Glutamatergic neuron (in vitro differentiated cells): Measurements from ENCODE around the gene PLEKHH3. TPM values are rescaled to one million over a fixed set of nuclear protein-coding genes. Genes with fewer than 3 reads are reported as not detected.

Experiments
- DNase-seq: peaks from one replicate; pipeline ENCODE4 v3.0.0; 2022
- H3K27ac Mint-ChIP-seq: one replicate; pipeline ENCODE4 v1.8.0; 2020; ENCODE audit warnings: mild to moderate bottlenecking, mixed read lengths, inconsistent platforms; ENCODE audit not compliant: unreplicated experiment
- H3K27me3 Mint-ChIP-seq: one replicate; pipeline ENCODE4 v1.8.0; 2020; ENCODE audit warnings: mild to moderate bottlenecking, moderate library complexity, mixed read lengths, inconsistent platforms; ENCODE audit not compliant: unreplicated experiment
- H3K36me3 Mint-ChIP-seq: one replicate; pipeline ENCODE4 v1.8.0; 2020; ENCODE audit warnings: mild to moderate bottlenecking, mixed read lengths, inconsistent platforms; ENCODE audit not compliant: unreplicated experiment
- H3K4me1 Mint-ChIP-seq: one replicate; pipeline ENCODE4 v1.8.0; 2020; ENCODE audit warnings: mild to moderate bottlenecking, low read depth, mixed read lengths, inconsistent platforms; ENCODE audit not compliant: unreplicated experiment
- H3K4me3 Mint-ChIP-seq: one replicate; pipeline ENCODE4 v1.8.0; 2020; ENCODE audit warnings: mild to moderate bottlenecking, mixed read lengths, inconsistent platforms; ENCODE audit not compliant: unreplicated experiment
- H3K9me3 Mint-ChIP-seq: one replicate; pipeline ENCODE4 v1.8.0; 2020; ENCODE audit warnings: mild to moderate bottlenecking, moderate library complexity, mixed read lengths, inconsistent platforms; ENCODE audit not compliant: unreplicated experiment
- total RNA-seq: library from RNA; stranded (reverse); fragmentation: NEBNext Ultra II Directional; extraction: Animal tissue kit (Norgen Biotek cat#: 25700); gene quantifications from one replicate; pipeline ENCODE4 v1.2.1, GENCODE V29; 2021; ENCODE audit not compliant: unreplicated experiment
- TF ChIP-seq, protein P1 (sequence below): fragments of 200-600 bp; sonication (generic); IDR thresholded peaks from one replicate; pipeline ENCODE4 v1.5.0; 2021; ENCODE audit not compliant: partially characterized antibody, unreplicated experiment

PLEKHH3 gene
- total RNA-seq, 1 donor from 2014 or later: 40.6 TPM

DNA sequence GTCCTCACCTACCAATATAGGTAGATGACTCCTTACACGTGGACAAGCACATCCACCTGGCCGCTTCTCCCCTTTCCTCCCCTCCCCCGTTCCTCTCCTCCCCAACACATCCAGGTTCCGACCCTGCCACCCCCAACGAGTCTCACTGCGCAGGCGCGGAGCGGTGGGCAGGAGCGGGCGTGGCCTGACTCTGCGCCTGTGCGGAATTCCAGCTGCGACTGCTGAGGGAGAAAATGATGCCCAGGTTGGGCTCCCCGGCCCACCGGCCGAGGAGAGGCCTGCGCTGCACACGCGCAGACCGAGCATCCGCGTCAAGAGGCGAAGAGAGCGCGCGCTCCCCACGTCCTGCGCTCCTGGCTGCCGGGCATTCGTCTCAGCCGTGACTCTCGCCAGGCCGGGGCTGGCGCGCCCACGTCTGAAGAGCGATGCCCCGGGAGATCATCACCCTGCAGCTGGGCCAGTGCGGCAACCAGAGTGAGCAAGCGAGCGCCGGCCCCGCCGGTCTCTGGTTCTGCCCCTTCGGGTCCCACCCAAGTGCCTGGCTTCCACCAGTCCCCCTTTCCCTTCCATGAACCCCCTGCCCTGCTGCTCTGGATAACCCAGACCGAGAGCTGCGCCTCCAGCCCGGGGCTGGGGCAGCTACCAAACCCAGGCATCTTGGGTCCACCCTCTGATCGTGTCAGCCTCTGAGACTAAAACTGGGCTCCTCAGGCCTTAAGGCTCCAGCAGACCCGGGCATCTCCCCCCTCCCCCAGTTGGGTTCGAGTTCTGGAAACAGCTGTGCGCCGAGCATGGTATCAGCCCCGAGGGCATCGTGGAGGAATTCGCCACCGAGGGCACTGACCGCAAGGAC, 17.5 kb downstream of the PLEKHH3 start, which contains the start of gene TUBG2:
Gene TUBG2, plus strand, starts transcription at position 206 of the 853 bp plus-strand sequence. Its CDS starts 220 bp downstream, at position 426.
- H3K9me3 Mint-ChIP-seq: no peaks in the 10 kb centered on the region
- H3K4me1 Mint-ChIP-seq: peaks cover 3% of the 10 kb centered on the region
- peaks cover 3% of the 10 kb centered on the region for H3K27me3 Mint-ChIP-seq
- H3K27ac Mint-ChIP-seq: no peak within 1 kb of the TSS
- TF ChIP-seq, protein P1, sequence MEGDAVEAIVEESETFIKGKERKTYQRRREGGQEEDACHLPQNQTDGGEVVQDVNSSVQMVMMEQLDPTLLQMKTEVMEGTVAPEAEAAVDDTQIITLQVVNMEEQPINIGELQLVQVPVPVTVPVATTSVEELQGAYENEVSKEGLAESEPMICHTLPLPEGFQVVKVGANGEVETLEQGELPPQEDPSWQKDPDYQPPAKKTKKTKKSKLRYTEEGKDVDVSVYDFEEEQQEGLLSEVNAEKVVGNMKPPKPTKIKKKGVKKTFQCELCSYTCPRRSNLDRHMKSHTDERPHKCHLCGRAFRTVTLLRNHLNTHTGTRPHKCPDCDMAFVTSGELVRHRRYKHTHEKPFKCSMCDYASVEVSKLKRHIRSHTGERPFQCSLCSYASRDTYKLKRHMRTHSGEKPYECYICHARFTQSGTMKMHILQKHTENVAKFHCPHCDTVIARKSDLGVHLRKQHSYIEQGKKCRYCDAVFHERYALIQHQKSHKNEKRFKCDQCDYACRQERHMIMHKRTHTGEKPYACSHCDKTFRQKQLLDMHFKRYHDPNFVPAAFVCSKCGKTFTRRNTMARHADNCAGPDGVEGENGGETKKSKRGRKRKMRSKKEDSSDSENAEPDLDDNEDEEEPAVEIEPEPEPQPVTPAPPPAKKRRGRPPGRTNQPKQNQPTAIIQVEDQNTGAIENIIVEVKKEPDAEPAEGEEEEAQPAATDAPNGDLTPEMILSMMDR: no peak
- H3K36me3 Mint-ChIP-seq: no peaks in the 10 kb centered on the region
- H3K4me3 Mint-ChIP-seq: peak within 1 kb of the TSS; percentile 88
- DNase-seq: peak; percentile 90

DNA sequence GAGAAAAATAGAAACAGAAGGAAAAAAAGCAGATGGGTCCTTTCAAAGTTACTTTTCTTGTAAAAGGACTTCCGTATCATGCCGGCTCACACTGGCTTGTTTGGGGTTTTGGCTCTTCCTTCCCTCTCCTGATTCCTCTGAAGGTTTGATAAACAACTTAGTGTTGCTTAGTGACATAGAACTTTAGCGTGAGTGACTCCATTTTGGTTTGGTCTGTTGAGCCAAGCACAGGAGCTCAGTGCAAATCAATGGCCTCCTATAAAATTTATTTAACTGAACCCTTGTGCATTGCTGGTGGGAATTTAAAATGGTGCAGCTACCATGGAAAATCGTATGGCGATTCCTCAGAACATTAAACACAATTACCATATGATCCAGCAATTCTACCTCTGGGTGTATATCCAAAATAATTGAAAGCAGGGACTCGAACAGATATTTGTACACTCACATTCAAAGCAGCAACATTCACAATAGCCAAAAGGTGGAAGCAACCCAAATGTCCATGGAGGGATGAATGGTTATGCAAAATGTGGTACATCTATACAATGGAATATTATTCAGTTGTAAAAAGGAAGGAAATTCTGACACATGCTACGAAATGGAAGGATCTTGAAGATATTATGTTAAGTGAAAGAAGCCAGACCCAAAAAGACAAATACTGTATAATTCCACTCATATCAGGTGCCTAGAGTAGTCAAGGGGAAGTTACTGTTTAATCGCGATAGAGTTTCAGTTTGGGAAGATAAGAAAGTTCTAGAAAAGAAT, 18.8 kb downstream of the PLEKHH3 start:
- peaks cover 5% of the 10 kb centered on the region for H3K27me3 Mint-ChIP-seq
- H3K4me3 Mint-ChIP-seq: peak overlapping the region; percentile 88
- TF ChIP-seq, protein P1: no peak
- no peak overlapping the region for H3K27ac Mint-ChIP-seq
- no peaks in the 10 kb centered on the region for H3K9me3 Mint-ChIP-seq
- H3K4me1 Mint-ChIP-seq: peaks cover 7% of the 10 kb centered on the region
- H3K36me3 Mint-ChIP-seq: no peaks in the 10 kb centered on the region
- no peak for DNase-seq

DNA sequence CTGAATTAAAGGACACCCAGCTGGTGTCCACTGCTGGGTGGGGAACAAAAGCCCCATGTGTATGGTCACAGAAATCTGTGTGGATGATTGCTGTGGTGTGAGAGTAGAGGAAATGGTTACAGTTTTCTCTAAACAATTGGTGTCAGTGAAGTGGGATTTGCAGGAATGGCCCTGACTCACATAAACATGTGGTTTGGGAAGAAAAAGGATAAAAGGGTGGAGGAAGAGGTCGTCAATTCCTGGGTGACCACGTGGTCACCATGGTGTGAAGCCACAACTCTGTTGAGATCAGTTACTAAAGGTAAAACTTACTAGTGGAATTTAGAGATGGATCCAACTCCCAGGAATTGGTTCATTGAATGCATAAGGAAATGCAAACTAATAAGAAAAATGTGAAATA, 21.3 kb downstream of the PLEKHH3 start:
- Mint-ChIP-seq H3K4me3 (no peak overlapping the region), H3K36me3 (no peaks in the 10 kb centered on the region), H3K4me1 (peaks cover 7% of the 10 kb centered on the region), H3K27me3 (peaks cover 5% of the 10 kb centered on the region), H3K27ac (no peak overlapping the region), H3K9me3 (no peaks in the 10 kb centered on the region)
- TF ChIP-seq, protein P1: no peak
- no peak for DNase-seq

DNA sequence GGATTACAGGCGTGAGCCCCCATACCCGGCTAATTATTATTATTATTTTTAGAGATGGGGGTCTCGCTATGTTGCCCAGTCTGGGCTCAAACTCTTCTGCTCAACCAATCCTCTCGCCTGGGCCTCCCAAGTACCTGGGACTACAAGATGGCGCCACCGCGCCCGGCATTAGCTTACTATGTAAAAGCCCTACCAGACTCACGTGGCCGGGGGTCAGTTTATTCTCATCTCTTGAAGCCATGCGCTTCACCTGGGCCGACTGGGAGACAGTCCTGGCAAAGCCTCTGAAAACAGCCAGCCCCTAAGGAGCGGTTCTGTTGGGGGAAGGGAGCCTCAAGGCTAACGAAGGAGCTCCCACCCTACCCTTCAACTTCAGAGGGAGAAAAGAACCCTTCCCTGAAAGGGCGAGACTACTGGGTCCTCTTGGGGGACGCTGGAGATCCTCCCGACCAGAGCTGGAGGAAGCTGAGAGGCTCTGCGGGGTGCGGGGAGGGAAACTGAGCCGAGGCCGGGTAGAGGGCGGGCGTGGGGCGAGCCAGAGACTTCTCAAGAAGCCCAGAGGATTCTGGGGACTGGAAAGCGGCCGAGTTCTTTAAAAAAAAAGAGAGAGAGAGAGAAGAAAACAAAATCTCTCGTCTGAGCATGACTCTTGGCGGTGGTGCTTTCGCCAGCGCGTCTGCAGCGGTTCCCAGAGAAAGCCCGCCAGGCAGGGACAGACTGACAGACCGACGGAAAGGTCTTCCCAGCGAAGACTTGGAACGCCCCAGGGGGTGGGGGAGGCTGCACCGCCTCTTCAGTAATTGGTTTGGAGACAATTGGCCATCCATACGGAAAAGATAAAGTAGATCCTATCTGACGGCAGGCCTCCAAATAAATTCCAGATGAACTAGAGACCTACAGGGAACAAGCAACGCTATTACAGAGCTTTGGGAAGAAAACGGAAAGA, 23.3 kb downstream of the PLEKHH3 start:
- H3K9me3 Mint-ChIP-seq: no peaks in the 10 kb centered on the region
- peaks cover 7% of the 10 kb centered on the region for H3K4me1 Mint-ChIP-seq
- H3K27me3 Mint-ChIP-seq: peaks cover 6% of the 10 kb centered on the region
- no peaks in the 10 kb centered on the region for H3K36me3 Mint-ChIP-seq
- H3K4me3 Mint-ChIP-seq: peak overlapping the region; percentile 26
- no peak for DNase-seq
- no peak overlapping the region for H3K27ac Mint-ChIP-seq
- TF ChIP-seq, protein P1: no peak
